Epithelial cell of esophagus (primary cell): ENCODE results near the gene MOCS1.
A peak's percentile ranks its signal among the peaks of the same experiment; 100 is the strongest.

Source experiments
- DNase-seq: peaks from one replicate; pipeline ENCODE4 v3.0.0; 2010; ENCODE audit warnings: low read depth
- H3K4me3 ChIP-seq: 2 replicates; pipeline ENCODE4 v1.5.1; 2011; ENCODE audit warnings: mild to moderate bottlenecking, low read length, control low read depth
- TF ChIP-seq, protein P1 (sequence below): IDR thresholded peaks from 2 replicates; pipeline ENCODE4 v1.5.1; 2011; ENCODE audit warnings: low read depth, mild to moderate bottlenecking, low read length, control low read depth, inconsistent platforms; ENCODE audit not compliant: insufficient read depth; ENCODE audit errors: missing control alignments

MOCS1 gene

DNA sequence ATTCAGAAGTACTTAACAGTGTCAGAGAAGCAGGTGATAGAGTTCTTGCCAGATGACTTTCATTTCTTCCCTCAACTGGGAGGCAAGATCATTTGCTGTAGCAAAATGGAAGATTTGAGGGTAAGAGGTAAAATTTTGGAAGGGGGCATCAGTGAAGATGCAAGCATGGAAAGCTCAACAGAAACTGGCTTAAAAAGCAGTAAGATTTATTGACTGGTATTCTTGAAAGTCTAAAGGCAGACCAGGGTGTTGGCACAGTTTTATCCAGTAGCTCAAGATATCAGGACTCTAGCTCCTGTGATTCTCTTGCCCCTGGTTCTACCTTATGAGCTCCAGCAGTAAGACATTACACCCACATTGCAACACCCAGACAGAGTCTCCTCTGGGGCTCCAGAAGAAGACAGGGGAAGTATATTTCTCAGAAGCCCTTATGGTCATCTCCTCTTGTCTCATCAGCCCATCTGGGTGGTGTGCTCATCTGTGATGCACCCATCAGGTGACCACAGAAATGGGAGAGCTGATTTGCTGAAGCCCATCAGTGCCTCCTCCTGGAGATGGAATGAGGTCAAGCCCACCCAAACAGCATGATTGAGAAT, 16.0 kb upstream of the MOCS1 start:
- no peak overlapping the region for H3K4me3 ChIP-seq
- TF ChIP-seq, protein P1, sequence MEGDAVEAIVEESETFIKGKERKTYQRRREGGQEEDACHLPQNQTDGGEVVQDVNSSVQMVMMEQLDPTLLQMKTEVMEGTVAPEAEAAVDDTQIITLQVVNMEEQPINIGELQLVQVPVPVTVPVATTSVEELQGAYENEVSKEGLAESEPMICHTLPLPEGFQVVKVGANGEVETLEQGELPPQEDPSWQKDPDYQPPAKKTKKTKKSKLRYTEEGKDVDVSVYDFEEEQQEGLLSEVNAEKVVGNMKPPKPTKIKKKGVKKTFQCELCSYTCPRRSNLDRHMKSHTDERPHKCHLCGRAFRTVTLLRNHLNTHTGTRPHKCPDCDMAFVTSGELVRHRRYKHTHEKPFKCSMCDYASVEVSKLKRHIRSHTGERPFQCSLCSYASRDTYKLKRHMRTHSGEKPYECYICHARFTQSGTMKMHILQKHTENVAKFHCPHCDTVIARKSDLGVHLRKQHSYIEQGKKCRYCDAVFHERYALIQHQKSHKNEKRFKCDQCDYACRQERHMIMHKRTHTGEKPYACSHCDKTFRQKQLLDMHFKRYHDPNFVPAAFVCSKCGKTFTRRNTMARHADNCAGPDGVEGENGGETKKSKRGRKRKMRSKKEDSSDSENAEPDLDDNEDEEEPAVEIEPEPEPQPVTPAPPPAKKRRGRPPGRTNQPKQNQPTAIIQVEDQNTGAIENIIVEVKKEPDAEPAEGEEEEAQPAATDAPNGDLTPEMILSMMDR, result no peak
- no peak for DNase-seq

DNA sequence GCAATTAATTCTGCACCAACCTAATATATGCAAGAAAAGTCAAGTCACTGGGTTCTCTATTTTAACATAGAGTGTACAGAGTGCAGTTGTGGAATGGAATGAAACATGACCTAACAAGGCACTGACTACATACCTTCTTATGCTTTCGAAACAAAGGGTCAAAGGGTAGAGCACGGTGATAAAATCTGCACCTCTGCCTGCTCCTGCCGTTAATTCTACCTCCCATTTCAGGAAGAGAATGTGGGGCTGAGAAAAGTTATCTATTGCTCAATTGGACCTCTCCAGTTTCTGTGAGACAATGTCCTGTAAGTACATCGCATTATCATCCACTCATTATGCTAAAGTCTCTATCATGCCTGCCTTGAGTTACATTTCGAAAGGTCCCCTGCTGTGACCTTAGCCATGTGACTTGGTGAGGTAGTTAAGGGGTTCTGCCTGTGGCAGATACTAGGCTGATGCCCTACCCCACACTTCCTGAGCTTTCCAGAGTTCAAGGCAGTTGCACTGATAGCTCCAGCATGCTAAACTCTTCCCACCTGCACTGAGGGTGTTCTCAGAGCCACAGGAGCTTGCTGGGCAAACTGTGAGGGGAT, 14.0 kb upstream of the MOCS1 start:
- H3K4me3 ChIP-seq, result no peak overlapping the region
- no peak for DNase-seq
- TF ChIP-seq, protein P1, result no peak

DNA sequence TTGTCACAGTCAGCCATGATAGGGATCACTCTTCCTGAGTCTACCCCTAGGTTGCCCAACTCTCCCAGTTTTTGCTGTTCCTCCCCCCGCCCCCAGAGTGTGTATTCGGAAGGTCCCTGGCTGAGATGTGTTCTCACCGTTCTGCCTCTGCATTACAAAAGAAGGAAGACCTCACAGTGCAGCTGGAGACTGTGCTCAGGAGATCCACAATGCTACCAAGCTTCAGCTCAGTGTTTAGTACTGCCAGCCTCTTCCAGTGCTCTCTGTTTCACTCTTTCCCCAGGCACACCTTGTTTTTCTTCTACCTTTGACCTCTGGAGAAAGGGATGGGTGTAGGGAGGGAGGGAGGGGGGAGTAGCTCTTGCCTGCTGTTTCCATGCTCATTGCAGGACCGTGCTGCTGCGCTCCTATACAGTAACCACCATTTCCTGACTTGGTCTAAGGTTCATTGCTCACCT, 13.4 kb upstream of the MOCS1 start:
- no peak for DNase-seq
- no peak overlapping the region for H3K4me3 ChIP-seq
- TF ChIP-seq, protein P1, result no peak

DNA sequence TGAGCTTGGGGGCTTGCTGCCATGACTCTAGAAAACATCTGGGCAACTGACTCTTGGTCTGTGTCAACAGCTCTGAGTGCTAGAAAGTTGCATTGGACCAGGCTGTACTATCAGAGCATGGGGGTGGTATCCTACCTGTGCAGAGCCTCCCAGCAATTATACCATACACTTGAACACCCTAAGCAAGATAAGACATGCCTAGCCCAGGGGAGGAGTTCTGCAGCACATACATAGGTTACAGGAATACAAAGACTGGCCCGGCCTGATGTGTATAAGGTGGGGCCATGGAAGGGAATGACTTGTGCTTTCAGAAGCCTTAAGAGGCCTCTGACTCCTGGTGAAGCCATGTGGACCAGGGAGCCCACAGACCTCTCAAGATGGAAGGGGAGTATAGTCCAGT, 11.4 kb upstream of the MOCS1 start:
- no peak overlapping the region for H3K4me3 ChIP-seq
- TF ChIP-seq, protein P1, result no peak
- peak; percentile 63 for DNase-seq

DNA sequence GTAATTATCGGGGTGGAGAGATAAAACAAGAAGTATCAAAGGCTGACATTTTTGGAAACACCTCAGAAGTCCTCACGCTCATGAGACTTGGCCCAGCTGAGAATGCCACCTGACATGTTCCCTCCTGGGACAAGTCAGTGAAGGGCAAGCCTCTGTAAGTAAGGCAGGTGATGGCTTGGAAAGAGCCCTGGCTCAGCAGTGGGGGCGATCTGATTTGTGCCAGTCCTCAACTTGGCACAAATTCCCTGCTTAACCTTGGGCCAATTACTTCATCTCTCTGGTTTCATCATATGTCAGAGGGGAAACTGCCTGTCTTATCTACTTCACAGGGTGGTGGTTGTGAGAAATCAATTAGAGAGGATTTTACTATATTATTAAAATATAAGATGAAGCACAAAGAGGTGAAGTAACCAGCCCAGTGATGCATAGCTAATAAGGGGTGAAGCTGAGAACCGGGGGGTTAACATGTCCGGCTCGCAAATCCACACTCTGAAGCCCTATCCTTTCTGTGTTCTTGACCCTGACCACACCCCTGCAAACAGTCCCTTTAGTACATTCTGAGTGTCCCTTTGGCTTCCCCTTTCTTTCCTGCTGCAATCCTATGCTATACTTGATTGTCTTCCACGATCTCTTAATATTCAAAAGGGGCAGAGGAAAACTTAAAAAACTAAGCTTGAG, 8.8 kb upstream of the MOCS1 start:
- H3K4me3 ChIP-seq, result no peak overlapping the region
- DNase-seq, result no peak
- TF ChIP-seq, protein P1, result no peak

DNA sequence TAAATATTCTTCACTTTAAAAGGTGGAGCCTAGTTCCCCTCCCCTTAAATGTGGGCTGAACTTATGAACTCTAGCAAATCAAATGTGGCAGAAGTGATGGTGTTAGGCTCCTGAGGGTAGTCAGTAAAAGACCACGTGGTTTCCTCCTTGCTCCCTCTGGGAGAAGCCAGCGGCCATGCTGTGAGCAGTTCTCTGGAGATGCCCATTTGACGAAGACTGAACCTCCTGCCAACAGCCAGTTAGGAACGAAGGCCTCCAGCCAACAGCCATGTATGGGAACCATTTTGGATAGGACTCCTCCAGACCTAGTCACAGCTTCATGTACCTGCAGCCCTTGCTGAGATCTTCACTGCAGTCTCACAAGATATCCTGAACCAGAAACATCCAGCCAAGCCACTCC, 7.6 kb upstream of the MOCS1 start:
- no peak for DNase-seq
- H3K4me3 ChIP-seq, result no peak overlapping the region
- TF ChIP-seq, protein P1, result no peak
